OCI-LY1 (cell line): ENCODE data around the gene NEDD4L.

ENCODE experiments used
- H2AFZ ChIP-seq: fragments of 200-600 bp; sonication (generic), shearing (Covaris generic); 2 replicates; pipeline ENCODE4 v1.6.0; 2014; ENCODE audit warnings: antibody characterized with exemption, mild to moderate bottlenecking, low read length
- H3F3A ChIP-seq: fragments of 200-600 bp; sonication (generic), shearing (Covaris generic); 2 replicates; pipeline ENCODE4 v1.6.0; 2014; ENCODE audit warnings: mild to moderate bottlenecking, antibody characterized with exemption, low read length, moderate library complexity; ENCODE audit not compliant: insufficient read depth
- H3K27ac ChIP-seq: fragments of 200-600 bp; sonication (generic); 2 replicates; pipeline ENCODE4 v1.5.1; 2014; ENCODE audit warnings: low read length, mixed run types, mild to moderate bottlenecking, low read depth; ENCODE audit not compliant: poor library complexity, severe bottlenecking
- H3K27me3 ChIP-seq: fragments of 200-600 bp; sonication (generic); 2 replicates; pipeline ENCODE4 v1.6.0; 2014; ENCODE audit warnings: antibody characterized with exemption, mild to moderate bottlenecking, low read length, moderate library complexity; ENCODE audit not compliant: insufficient read depth
- H3K36me3 ChIP-seq: fragments of 200-600 bp; sonication (generic); 2 replicates; pipeline ENCODE4 v1.6.1; 2014; ENCODE audit warnings: mild to moderate bottlenecking, antibody characterized with exemption, low read length, moderate library complexity, mixed read lengths; ENCODE audit not compliant: insufficient read depth
- H3K4me1 ChIP-seq: fragments of 200-600 bp; sonication (generic); 2 replicates; pipeline ENCODE4 v1.5.1; 2014; ENCODE audit warnings: mild to moderate bottlenecking, low read length, moderate library complexity; ENCODE audit not compliant: insufficient read depth, severe bottlenecking
- H3K4me2 ChIP-seq: fragments of 200-600 bp; sonication (generic), shearing (Covaris generic); 2 replicates; pipeline ENCODE4 v1.6.1; 2014; ENCODE audit warnings: low read length
- H3K4me3 ChIP-seq: fragments of 200-600 bp; sonication (generic); 2 replicates; pipeline ENCODE4 v1.5.1; 2014; ENCODE audit warnings: low read length, low read depth, mild to moderate bottlenecking, mixed read lengths; ENCODE audit not compliant: poor library complexity, severe bottlenecking
- H3K79me2 ChIP-seq: fragments of 200-600 bp; shearing (Covaris generic); 2 replicates; pipeline ENCODE4 v1.6.1; 2016; ENCODE audit warnings: mixed run types, low read length, mixed read lengths; ENCODE audit not compliant: insufficient read depth
- H3K9ac ChIP-seq: fragments of 200-600 bp; sonication (generic), shearing (Covaris generic); 2 replicates; pipeline ENCODE4 v1.6.1; 2014; ENCODE audit warnings: mild to moderate bottlenecking, low read length, mixed read lengths
- H3K9me2 ChIP-seq: fragments of 200-600 bp; sonication (generic), shearing (Covaris generic); 2 replicates; pipeline ENCODE4 v1.6.1; 2014; ENCODE audit warnings: low read depth, mild to moderate bottlenecking, low read length, mixed read lengths
- H3K9me3 ChIP-seq: fragments of 200-600 bp; shearing (Covaris generic); 2 replicates; pipeline ENCODE4 v1.6.1; 2014; ENCODE audit warnings: low read length, mixed read lengths
- H4K20me1 ChIP-seq: fragments of 200-600 bp; sonication (generic), shearing (Covaris generic); 2 replicates; pipeline ENCODE4 v1.6.0; 2016; ENCODE audit warnings: mild to moderate bottlenecking, low read length; ENCODE audit not compliant: insufficient read depth
- CTCF ChIP-seq: fragments of 200-600 bp; sonication (generic), shearing (Covaris generic); IDR thresholded peaks from 2 replicates; pipeline ENCODE4 v1.5.1; 2017; ENCODE audit warnings: mild to moderate bottlenecking, antibody characterized with exemption, low read length, moderate library complexity, mixed read lengths
- EZH2 ChIP-seq: fragments of 200-600 bp; sonication (generic), shearing (Covaris generic); IDR thresholded peaks from 2 replicates; pipeline ENCODE4 v1.8.0; 2017; ENCODE audit warnings: borderline replicate concordance, mixed run types, mild to moderate bottlenecking, antibody characterized with exemption, low read length, moderate library complexity, mixed read lengths

NEDD4L gene

GRCh38 chr18:58275176-58275575 lies 231.2 kb downstream of the NEDD4L start:
- H3K4me3 ChIP-seq = no peak overlapping the region

GRCh38 chr18:58276789-58277739 lies 233.0 kb downstream of the NEDD4L start:
- Histone ChIP-seq H2AFZ (no peak overlapping the region), H3K9me2 (no peaks in the 10 kb centered on the region), H3K4me1 (no peaks in the 10 kb centered on the region), H3F3A (no peaks in the 10 kb centered on the region), H3K9ac (no peak overlapping the region), H3K9me3 (no peaks in the 10 kb centered on the region), H3K4me2 (no peak overlapping the region), H3K4me3 (no peak overlapping the region), H3K27me3 (no peaks in the 10 kb centered on the region; the same call in 1 of the 2 replicates), H4K20me1 (no peaks in the 10 kb centered on the region), H3K27ac (no peak overlapping the region), H3K36me3 (no peaks in the 10 kb centered on the region), H3K79me2 (no peaks in the 10 kb centered on the region)
- TF ChIP-seq EZH2 = no peak
- TF ChIP-seq CTCF = no peak

More at GRCh38 chr18:58275176-58275575, 231.2 kb downstream of the NEDD4L start:
- Histone ChIP-seq H3K9me2 (no peaks in the 10 kb centered on the region), H3K9ac (no peak overlapping the region), H3K4me2 (no peak overlapping the region), H3K4me1 (no peaks in the 10 kb centered on the region), H3K27ac (no peak overlapping the region), H4K20me1 (no peaks in the 10 kb centered on the region), H3K27me3 (no peaks in the 10 kb centered on the region; the same call in 1 of the 2 replicates), H3K79me2 (no peaks in the 10 kb centered on the region), H3K36me3 (no peaks in the 10 kb centered on the region), H2AFZ (no peak overlapping the region), H3F3A (no peaks in the 10 kb centered on the region), H3K9me3 (no peaks in the 10 kb centered on the region)
- no peak for TF ChIP-seq EZH2
- TF ChIP-seq CTCF = no peak

- no peak overlapping the region for H3K27ac ChIP-seq
These were observed 235.6 kb downstream of the NEDD4L start for GRCh38 chr18:58279504-58280175.

More at GRCh38 chr18:58279504-58280175, 235.6 kb downstream of the NEDD4L start:
- Histone ChIP-seq H3K4me3 (no peak overlapping the region), H3F3A (no peaks in the 10 kb centered on the region), H3K9ac (no peak overlapping the region), H3K4me1 (no peaks in the 10 kb centered on the region), H3K79me2 (no peaks in the 10 kb centered on the region), H2AFZ (no peak overlapping the region), H3K27me3 (no peaks in the 10 kb centered on the region; the same call in 1 of the 2 replicates), H3K36me3 (no peaks in the 10 kb centered on the region), H3K9me2 (no peaks in the 10 kb centered on the region), H3K4me2 (no peak overlapping the region), H3K9me3 (no peaks in the 10 kb centered on the region), H4K20me1 (no peaks in the 10 kb centered on the region)
- no peak for TF ChIP-seq EZH2
- TF ChIP-seq CTCF = no peak
